ENCODE data around the gene PDE6A. TPM values are rescaled to one million over a fixed set of nuclear protein-coding genes. Genes with fewer than 3 reads are reported as not detected.

Gene PDE6A
- total RNA-seq, 1 experiment from 2014 or later = not detected

GRCh38 chr5:149938791-149939358 lies 5.7 kb downstream of the PDE6A start (continued):
- TF ChIP-seq AFF4 (CRISPR knock-in tag; IDR thresholded peaks at IDR 0.05; ENCODE audit: borderline replicate concordance) (no peak), TEAD4 (CRISPR knock-in tag; IDR thresholded peaks at IDR 0.05) (no peak), ATF3 (CRISPR knock-in tag; conservative IDR thresholded peaks at IDR 0.05) (no peak), MXD4 (CRISPR knock-in tag; IDR thresholded peaks at IDR 0.05; ENCODE audit: borderline replicate concordance) (no peak), JAZF1 (CRISPR knock-in tag; IDR thresholded peaks at IDR 0.05) (no peak), NFATC4 (CRISPR knock-in tag; IDR thresholded peaks at IDR 0.05) (no peak)

GRCh38 chr5:149938279-149938678 lies 6.3 kb downstream of the PDE6A start:
- ATAC-seq = no peak
- no peaks in the 10 kb centered on the region for H3K27me3 Mint-ChIP-seq (ENCODE audit: low read depth)
- peaks cover 6% of the 10 kb centered on the region; the same call in 1 of the 2 replicates for H3K4me1 Mint-ChIP-seq
- no peaks in the 10 kb centered on the region for H3K36me3 Mint-ChIP-seq
- H3K9me3 Mint-ChIP-seq = no peaks in the 10 kb centered on the region
- H3K27ac Mint-ChIP-seq = no peak overlapping the region
- no peak for DNase-seq (ENCODE audit: low spot score)
- no peak overlapping the region for H3K4me3 Mint-ChIP-seq
- POLR2A ChIA-PET = no interaction called here
- CTCF ChIA-PET = no interaction called here
- TF ChIP-seq NR2C2 (CRISPR knock-in tag; IDR thresholded peaks at IDR 0.05) = no peak
- TF ChIP-seq NR1H2 (CRISPR knock-in tag; IDR thresholded peaks at IDR 0.05) = no peak
- no peak for TF ChIP-seq MYBL2 (CRISPR knock-in tag; IDR thresholded peaks at IDR 0.05)
- TF ChIP-seq ZNF232 (CRISPR knock-in tag; IDR thresholded peaks at IDR 0.05) = no peak
- TF ChIP-seq USF2 (CRISPR knock-in tag; IDR thresholded peaks at IDR 0.05) = no peak
- TF ChIP-seq FOXJ3 (CRISPR knock-in tag; IDR thresholded peaks at IDR 0.05; ENCODE audit: borderline replicate concordance) = no peak
- no peak for TF ChIP-seq ZNF425 (CRISPR knock-in tag; conservative IDR thresholded peaks at IDR 0.05)
- TF ChIP-seq MLX (CRISPR knock-in tag; IDR thresholded peaks at IDR 0.05) = no peak
- no peak for TF ChIP-seq ZNF219 (CRISPR knock-in tag; IDR thresholded peaks at IDR 0.05; ENCODE audit: borderline replicate concordance)
- no peak for TF ChIP-seq MAX (CRISPR knock-in tag; IDR thresholded peaks at IDR 0.05)
- no peak for TF ChIP-seq MXD4 (CRISPR knock-in tag; IDR thresholded peaks at IDR 0.05; ENCODE audit: borderline replicate concordance)
- no peak for TF ChIP-seq CREM (CRISPR knock-in tag; IDR thresholded peaks at IDR 0.05)
- TF ChIP-seq ZNF671 (CRISPR knock-in tag; IDR thresholded peaks at IDR 0.05) = no peak
- TF ChIP-seq IRF1 (CRISPR knock-in tag; IDR thresholded peaks at IDR 0.05) = no peak

All from WTC11 (cell line).